Measurements from ENCODE around the gene STON1. TPM values are rescaled to one million over a fixed set of nuclear protein-coding genes. Genes with fewer than 3 reads are reported as not detected.

The STON1 gene
- total and polyA plus RNA-seq, 2 donors (not counting 3 experiments of a cell fraction or from before 2014, with no cell fraction given): 6.3 to 12.1 TPM

DNA sequence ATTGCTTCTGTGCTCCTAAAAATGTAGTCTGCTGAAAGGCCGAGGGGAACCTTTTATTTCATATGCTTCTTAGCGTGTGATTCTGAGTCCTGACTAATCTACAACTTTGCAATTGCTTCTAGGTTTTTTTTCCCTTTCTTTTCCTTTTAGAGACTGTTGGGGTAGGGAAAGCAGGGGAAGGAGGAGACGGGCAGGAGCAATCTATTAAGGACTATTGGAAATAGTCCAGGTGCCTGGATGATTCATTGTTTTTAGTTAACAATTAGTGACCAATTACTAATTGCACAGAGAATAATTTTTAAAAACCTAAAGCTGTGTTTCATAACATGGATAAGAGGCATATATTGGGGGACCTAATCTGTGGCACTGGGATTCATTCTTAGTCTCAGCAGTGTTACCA is 49.4 kb upstream of the STON1 start:
- dilution Hi-C loops (cut with MboI; ENCODE audit: extremely low pct_ligation_motif_present, low sequenced_read_pairs) (no loop called here), intact Hi-C loops (cut with micrococcal nuclease) (loop anchor here (5.0 kb wide), 1 partner anchor 613 kb away; no protein-coding TSS in a partner anchor)
- TF ChIP-seq, protein P1, sequence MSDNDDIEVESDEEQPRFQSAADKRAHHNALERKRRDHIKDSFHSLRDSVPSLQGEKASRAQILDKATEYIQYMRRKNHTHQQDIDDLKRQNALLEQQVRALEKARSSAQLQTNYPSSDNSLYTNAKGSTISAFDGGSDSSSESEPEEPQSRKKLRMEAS (IDR thresholded peaks at IDR 0.05; ENCODE audit: insufficient read depth, insufficient read length): no peak
- TF ChIP-seq MYC (IDR thresholded peaks at IDR 0.05; ENCODE audit: low read depth, low read length) (no peak), POLR2A (IDR thresholded peaks at IDR 0.05; ENCODE audit: low read depth, low read length) (no peak), JUN (IDR thresholded peaks at IDR 0.05; ENCODE audit: borderline replicate concordance, insufficient read depth, insufficient read length, low read depth) (no peak), GATA2 (IDR thresholded peaks at IDR 0.05; ENCODE audit: insufficient read depth, insufficient read length, low read depth, low read length) (no peak), POLR2AphosphoS5 (IDR thresholded peaks at IDR 0.05; ENCODE audit: insufficient read depth, low read depth, low read length) (no peak), FOS (IDR thresholded peaks at IDR 0.05; ENCODE audit: borderline replicate concordance, insufficient read depth, low read length) (no peak)
- TF ChIP-seq, protein P2, sequence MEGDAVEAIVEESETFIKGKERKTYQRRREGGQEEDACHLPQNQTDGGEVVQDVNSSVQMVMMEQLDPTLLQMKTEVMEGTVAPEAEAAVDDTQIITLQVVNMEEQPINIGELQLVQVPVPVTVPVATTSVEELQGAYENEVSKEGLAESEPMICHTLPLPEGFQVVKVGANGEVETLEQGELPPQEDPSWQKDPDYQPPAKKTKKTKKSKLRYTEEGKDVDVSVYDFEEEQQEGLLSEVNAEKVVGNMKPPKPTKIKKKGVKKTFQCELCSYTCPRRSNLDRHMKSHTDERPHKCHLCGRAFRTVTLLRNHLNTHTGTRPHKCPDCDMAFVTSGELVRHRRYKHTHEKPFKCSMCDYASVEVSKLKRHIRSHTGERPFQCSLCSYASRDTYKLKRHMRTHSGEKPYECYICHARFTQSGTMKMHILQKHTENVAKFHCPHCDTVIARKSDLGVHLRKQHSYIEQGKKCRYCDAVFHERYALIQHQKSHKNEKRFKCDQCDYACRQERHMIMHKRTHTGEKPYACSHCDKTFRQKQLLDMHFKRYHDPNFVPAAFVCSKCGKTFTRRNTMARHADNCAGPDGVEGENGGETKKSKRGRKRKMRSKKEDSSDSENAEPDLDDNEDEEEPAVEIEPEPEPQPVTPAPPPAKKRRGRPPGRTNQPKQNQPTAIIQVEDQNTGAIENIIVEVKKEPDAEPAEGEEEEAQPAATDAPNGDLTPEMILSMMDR (IDR thresholded peaks at IDR 0.05; ENCODE audit: extremely low read depth in 1 of 2, insufficient read depth in 1 of 2, low read depth in 1 of 2, low read length in 2 of 2): no peak
- Histone ChIP-seq H3K9me1 (replicated peaks; ENCODE audit: control insufficient read depth, extremely low read depth, insufficient read depth, low read length) (no peaks in the 10 kb centered on the region), H3K9ac (replicated peaks; ENCODE audit: extremely low read depth, insufficient read depth, low read length) (no peak overlapping the region), H3K9me3 (replicated peaks; ENCODE audit: control insufficient read depth, insufficient read depth, low read length) (no peaks in the 10 kb centered on the region), H3K79me2 (ENCODE audit: control insufficient read depth, insufficient read depth, low read length) (no peaks in the 10 kb centered on the region), H3K4me3 (replicated peaks in 1 of 3; ENCODE audit: insufficient read depth in 1 of 3, low read depth in 1 of 3, low read length in 3 of 3) (no peak overlapping the region), H3K27me3 (ENCODE audit: control insufficient read depth in 2 of 2, insufficient read depth in 2 of 2, low read length in 2 of 2) (no peaks in the 10 kb centered on the region), H4K20me1 (replicated peaks; ENCODE audit: control insufficient read depth, extremely low read depth, insufficient read depth, low read length) (no peaks in the 10 kb centered on the region), H3K36me3 (ENCODE audit: control insufficient read depth in 2 of 2, extremely low read depth in 1 of 2, insufficient read depth in 2 of 2, low read length in 2 of 2) (peaks cover 0 to 3% of the 10 kb centered on the region in 2 experiments), H3K27ac (ENCODE audit: insufficient read depth, low read depth, low read length) (no peak overlapping the region), H3K4me2 (ENCODE audit: insufficient read depth, low read length) (no peak overlapping the region), H3K4me1 (ENCODE audit: control insufficient read depth, extremely low read depth, insufficient read depth, low read length) (peaks cover 10% of the 10 kb centered on the region), H2AFZ (ENCODE audit: low read depth, low read length) (no peak overlapping the region)
- BruUV-seq (replicated peaks): no TSS peak
- POLR2A ChIA-PET: no interaction called here
- CTCF ChIA-PET: no interaction called here
- FAIRE-seq (no peak), DNase-seq (ENCODE audit: low read depth, low spot score) (peak; percentile 61)

Data from endothelial cell of umbilical vein (primary cell).